EH (cell line): ENCODE results near the gene DOCK1.

Experiments
- DNase-seq: peaks from one replicate; pipeline ENCODE4 v3.0.0-alpha.2; 2015; ENCODE audit warnings: low read depth

The DOCK1 gene

DNA sequence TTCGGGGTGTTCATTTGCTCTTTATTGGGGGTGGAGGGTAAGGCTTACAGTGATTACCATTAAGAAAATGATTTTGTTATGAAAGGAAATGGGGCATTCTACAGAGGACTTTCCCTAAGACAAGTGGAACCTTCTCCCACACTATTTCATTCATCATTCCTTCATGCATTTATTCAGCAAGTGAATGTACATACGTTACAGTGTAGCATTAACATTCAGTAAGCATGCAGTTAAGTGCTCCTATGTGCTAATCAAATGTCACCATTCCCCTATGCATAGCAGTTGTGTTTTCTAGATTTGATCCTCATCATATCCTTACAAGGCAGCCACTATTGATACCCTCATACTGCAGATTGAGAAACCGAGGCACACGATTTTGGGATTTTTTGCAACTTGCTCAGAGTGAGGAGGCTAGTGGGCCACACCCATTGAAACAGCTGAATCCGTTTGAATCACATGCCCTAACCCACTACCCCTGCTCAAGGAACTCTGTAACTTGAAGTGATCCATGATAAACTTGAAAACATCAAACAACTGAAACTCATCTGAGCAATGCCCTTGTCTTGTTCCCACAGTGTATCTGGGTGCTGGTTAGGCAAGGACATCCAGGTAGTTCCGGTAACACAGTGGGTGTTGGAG lies 274.5 kb downstream of the DOCK1 start:
- DNase-seq: no peak

DNA sequence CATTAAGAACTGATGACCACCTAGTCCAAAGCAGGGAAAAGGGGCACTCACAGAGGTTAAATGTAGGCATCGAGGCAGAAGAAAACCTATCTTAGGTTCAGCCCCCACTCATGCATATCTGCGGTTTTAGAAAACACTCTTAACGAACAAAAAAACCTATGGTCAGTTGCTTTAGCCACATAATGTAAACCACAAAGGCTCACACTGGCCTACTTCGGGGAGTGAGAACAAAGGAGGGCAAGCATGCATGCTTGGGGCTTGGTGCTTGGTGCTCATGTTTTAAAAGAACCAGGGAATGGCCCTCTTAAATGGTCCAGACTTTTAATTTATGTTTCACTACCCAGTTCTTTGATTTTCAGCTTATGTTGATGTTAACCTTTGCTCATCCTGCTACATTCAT lies 276.9 kb downstream of the DOCK1 start:
- no peak for DNase-seq

DNA sequence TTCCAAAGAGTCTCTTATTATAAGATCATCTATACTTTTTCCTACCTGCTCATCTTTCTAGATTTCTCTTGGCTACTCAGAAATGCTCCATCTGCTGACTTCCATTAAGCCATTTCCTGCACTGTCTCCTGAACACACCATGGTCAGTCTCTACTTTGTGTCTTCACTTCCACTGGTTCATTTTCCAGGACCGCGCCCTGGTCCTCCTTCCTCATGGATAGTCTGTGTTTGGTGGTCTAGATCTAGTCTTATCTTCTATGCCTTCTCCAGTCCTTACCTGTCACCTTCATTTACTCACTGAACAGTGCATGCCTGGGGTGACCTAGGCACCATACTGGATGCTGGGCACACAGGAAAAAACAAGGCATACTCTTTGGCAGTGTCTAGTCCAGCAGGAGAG lies 279.4 kb downstream of the DOCK1 start:
- no peak for DNase-seq

DNA sequence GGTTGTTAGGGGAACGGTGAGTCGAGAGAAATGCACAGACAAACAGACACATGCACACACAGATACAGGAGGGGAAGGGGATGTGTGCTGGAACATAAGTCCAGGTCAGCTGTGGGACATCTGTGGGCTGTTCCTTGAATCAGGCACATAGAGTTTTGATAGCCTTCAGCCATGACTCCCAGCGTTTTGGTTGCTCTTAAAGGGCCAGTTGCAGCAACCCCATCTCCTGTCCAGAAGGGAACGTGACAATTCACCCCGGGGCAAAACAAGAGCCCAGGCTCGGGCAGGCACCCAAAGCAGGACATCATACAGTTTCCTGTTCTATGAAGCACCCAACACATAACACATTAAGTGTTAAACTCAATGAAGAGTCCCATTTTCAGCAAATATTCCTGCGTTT lies 281.6 kb downstream of the DOCK1 start:
- DNase-seq: peak; percentile 73

DNA sequence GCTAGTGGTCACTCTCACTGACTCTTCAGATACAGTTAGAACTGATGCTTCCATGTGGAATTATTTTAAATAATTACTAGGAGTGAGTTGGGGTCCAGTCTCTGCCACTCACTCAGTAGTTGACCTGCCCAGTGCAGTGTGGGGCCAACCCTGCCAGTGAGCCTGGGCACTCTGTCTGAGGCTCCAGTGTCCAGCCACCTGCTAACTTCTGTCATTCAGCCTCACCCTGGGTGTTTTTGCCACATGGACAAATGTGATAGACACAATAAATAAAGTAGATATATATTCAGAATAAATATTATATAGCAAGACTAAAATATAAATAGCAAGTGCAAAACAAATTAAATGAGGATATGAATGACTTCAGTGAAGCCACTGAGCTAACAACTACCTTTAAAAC lies 284.0 kb downstream of the DOCK1 start:
- no peak for DNase-seq

DNA sequence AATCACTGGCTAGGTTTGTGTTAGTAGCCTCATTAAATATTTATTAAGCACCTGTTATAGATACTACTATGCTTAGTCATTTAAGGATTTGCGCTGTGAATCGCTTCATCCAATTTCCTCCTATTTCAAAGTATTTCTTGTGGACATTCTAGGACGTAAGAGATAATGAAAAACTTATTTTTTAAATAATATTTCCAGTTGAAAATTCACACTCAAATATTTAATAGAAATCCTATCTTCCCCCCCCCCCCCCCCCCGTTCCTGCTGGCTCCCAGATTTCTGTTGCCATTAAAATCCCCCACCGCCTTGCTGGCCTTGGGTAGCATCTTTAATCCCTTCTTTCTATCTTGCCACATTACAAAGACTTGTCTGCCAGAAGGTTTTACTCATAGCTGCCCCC lies 285.2 kb downstream of the DOCK1 start:
- DNase-seq: no peak

DNA sequence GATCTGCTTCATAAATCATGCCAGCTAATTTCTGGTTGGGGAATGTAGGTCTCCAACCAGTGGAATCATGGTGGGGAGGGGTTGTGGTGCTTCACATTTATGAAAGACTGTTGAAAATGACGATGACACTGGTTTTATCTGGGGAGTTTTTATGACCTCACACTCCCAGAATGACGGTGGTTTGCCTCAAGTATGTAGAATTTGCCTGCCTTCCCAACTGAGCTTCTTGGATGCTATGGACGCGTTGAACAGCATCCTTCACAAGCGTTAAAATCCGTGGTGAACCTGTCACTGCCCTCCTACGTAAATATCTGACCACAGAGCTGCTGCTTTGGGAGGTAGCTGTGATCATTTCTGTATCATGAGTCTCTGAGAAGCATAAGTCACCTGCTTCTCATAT lies 287.9 kb downstream of the DOCK1 start:
- peak; percentile 32 for DNase-seq

DNA sequence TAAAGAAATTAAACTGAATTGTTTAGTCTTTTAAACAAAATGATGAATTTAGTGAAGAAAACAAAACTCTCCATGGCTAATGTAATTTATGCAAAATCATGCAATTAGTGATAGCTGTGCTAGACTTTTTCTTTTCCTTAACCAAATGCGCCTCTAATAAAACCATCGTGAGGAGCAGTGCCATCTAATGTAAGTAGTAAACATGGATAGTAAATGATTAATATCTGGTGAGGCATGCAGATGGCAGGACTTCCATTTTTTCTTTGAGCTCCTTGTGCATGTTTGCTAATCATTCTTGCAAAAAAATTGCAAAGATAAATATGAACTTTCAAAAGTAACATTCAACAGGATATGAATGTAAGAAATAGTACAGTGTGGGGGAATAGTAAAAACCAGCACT lies 288.9 kb downstream of the DOCK1 start:
- no peak for DNase-seq

DNA sequence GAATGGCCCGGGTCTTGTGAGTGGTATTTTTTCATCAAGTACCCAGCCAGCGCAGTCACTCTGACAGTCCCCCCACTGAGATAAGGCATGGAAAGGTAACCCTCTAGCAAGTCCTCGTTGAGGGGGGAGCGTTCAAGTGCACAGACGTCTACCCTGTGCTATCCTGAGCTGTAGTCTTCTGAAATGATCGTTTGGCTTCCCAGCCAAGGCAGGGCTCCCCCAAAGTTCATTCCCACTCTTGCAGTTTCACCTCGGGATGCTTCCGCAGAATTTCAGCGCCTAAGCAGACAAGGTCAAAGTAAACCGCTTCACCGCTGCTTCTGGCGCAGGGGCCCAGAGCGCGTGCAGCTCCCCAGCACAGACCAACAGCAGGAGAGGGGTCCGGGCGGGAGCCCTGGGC lies 289.4 kb downstream of the DOCK1 start:
- DNase-seq: no peak

DNA sequence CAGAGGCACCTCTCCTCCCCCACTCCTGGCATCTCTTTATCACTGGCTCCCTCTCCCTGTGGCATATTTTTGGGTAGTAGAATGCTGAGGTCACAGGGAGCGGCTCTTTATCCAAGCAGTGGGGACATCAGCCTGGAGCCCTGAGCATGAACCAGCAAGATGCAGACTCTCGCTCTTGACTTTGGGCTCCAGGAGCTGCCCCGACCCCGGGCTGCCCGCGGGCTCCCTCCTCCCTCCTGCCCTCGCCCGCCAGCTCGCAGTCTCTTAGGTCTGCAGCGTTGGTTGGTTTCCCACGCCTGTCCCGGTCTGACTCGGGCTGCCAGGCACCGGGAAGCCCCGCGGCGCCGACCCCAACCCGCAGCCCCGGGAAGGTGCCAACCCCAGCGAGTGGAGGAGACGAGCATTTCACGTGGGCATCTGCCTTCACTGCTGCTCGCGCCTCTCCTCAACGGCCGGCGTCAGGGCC lies 289.8 kb downstream of the DOCK1 start:
- DNase-seq: peak; percentile 41

DNA sequence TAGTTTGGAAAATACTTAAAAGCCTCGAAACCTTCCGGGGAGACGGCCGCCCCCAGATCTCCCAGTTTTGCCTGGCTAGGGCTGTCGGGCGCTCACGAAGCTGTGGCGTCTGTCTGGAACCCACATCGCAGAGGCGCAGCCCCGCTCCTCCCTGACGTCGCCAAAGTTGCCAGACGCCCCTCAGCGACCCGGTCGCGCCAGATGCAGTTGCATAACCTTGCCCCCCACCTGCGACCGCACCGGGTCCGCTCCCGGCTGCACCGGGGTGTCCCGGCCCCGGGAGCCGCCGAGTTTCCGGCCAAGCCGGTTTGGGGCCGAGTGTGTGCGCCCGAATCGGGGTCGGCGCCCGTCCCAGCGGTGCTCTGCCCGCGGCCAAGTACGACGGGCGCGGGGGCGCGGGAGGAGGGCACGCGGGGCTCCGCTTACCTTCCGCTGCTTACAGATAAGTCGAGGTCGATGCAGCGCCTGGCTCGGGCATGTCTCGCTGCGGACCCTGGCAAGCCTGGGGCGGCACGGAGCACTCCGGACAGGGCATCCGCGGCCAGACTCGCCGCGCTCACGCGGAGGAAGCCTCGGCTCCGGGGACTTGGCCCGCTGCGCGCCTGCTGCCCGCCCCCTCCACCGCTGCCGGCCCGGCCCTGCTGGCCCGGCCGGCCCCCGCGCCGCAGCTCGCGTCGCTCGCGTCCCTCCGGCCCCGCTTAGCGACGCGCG lies 290.5 kb downstream of the DOCK1 start:
- peak; percentile 6 for DNase-seq

DNA sequence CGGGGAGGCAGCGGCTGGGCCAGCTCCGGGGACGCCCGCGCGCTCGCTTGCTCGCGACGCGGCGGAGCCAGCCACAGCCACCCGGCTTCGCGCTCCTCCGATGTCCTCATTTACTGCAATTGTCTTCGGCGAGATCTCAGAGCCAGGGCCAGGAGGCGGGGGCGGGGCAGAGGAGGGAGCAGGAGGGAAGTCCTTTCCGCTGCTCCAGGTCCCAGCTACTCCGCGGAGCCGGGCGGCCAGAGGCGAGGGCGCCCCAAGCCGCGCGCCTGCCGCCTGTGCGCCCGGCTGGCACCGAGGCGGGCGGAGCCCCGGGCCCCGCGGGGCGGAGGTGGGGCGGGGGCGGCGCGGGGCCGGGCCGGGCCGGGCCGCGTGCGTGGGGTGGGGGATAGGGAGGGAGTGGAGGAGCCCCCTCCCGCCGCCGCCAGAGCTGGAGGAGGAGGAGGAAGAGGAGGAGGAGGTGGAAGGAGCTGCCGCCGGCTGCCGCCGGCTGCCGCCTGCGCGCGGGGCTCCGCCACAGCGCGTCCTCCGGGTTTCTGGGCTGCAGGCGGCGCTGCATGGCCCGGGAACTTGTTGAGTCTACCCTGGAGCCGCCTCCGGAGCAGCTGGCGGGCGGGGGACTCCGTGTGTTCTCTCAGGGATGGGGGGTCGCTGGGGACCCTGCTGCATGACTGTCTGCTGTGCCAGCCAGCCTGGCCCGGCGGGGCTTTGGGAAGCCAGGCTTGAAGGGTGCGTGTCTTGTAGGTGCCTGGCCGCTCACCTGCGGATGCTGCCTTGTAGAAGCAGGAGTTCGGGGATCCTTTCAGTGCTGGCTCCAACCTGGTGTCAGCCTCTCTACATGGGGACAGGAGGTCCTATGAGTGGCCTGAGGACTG lies 291.3 kb downstream of the DOCK1 start, which contains the start of gene INSYN2A:
TSS of gene INSYN2A (minus strand) at position 310 of the 872 bp plus-strand sequence. CDS start 20,196 bp downstream, outside the sequence.
- DNase-seq: peak; percentile 77

DNA sequence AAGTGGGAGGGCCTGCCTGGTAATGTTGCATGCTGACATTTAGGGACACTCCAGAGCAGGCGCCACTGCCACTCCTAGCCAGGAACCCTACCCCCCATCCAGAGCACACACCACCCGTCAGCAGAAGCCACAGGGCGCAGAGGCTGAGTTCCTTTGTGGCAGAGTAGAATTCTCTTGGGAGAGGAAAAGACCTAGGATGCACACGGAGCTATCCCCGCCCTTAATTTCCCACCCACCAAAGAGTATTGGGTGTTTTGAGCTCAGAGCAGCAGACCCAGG lies 291.9 kb downstream of the DOCK1 start:
- no peak for DNase-seq

DNA sequence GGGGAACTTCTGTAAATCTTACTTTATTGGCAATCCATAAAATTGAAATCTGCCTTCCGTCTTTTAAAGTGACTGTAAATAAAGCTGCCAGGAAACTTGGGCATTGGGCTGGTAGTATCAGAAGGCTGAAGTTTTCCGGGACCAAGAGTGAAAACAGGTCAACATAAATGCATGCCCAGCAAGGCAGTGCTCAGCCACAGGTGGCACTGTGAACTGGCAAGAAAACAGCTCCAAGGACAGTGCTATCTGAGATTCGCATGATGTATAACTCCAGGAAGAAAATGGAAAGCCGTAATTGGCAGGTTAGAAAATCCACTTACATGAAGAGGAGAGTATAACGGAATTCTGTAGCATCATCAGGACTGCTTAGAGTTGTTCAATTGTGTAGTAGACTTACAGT lies 293.1 kb downstream of the DOCK1 start:
- no peak for DNase-seq

DNA sequence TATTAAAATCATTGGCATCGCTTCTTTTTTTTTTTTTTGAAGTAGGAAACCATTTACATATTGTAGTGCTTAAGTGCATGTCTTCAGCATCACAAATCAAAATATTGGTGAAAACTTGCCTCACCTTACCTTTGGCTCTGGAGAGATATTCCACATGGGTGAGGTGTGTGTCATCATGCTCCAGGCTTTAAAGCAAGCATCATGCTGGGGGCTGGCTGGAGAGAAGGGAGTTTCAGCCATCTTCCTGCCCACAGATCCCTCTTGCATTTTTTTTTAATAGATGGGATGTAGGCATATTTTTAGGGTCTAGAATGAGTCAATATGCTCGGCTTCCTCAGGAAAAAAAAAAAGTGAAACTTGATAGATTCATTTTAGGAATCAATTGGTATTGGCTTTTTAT lies 293.5 kb downstream of the DOCK1 start:
- DNase-seq: peak; percentile 12

DNA sequence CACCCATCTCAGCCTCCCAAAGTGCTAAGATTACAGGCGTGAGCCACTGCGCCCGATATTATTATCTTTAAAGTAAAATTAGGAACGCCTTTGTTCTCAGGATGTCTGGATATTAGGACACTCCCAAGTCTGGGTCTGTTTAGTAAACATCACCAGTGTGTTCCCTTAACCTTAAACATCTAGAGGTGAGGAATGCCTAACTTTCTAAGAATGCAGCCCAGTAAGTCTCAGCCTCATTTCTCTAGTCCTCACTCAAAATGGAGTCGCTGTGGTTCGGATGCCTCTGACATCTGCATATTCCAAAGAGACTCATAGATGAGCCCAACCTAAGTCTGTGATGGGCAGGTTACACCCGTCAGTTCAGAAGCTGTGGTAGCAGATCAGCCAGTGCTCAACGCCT lies 295.4 kb downstream of the DOCK1 start:
- DNase-seq: no peak

DNA sequence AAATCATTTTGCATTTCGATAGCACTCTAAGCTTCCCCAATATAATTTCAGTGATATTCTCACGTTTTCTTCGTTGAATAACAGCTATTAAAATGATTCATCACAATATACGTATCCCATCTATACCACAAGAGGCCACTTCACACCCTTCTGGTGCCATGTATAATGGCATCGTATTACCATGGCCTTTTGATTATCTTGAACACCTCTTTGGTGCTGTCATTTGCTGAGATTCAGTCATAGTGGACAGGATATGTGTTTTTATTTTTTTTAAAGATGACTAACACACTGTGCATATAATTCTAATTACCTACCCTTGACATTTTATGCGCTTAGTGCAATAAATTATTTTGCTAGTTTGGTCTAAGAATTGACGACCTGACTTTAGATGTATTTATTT lies 297.8 kb downstream of the DOCK1 start:
- DNase-seq: no peak

DNA sequence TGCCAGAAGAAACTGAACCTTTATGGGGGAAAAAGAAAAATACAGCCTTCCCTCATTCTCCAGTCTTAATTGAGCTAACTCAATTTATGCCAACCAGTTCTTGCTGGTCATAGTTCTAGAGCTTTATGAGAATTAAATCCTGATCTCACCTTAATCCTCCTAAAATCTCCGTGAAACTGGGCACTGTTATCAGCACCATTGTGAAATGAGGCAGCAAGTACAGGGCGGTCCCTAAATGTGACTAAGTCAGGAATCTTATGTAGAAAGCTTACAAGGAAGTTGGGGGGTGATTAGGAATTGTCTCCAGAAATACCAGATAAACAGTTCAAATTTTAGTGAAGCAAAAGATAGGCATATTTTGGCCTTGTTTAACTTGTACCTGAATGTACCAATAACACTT lies 301.9 kb downstream of the DOCK1 start:
- no peak for DNase-seq

DNA sequence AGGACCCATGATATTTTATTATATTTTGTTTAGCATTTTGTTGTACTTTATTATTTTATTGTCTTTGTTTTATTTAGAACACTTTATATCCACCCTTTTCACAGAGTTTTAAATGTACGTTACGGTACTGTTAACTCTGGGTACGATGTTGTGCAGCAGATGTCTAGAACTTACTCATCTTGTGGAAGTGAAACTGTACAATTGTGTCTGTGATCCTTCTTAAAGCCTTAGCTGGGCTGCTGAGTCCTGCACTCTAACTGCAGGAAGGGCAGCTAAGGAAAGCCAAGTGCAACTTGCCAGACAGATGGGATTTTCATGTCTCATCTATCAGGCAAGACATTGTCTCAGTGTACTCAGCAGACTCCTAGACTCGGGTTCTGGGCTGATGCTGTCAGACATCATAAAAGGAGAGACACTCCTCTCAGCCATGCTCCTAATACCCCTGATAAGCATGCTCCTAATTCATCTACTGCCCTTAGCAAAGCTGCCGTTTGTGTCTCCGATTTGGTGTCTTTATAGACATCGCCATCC lies 305.8 kb downstream of the DOCK1 start:
- no peak for DNase-seq

DNA sequence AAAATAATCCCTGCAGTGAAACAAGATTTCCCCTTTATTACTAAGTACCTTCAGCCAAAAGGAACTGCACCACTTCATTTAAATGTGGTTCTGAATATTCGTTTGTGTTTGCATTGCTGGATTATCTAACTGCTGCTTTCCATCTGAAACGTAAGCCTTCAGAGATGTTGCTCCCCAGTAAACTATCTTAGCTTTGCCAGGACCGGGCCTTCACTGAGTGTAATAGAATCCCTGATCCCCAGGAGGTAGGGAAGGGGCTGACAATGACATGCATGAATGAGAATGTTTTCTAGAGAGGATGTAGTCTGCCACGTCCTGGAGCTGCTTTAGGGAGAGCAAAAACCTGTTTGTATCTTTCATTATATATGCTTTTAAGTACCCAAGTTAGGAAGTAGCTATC lies 310.6 kb downstream of the DOCK1 start:
- DNase-seq: no peak

DNA sequence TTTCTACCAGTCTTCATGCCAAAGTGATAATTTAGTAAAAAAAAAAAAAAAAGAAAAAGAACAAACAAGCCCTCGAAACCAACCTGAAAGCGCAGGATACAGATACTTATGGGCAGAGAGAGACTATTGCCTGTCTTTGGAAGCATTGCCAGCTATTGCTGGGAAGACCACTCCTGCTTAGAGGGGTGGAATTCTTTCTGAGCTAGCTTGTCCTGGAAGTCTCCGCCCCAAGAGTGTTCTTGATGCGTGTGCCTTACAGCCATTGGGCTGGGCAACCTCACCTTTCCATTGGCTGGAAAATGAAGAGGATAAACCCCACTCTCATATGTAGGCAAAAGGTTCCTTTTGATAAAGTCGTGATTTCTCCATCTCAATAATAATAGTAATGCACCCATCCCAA lies 311.0 kb downstream of the DOCK1 start:
- DNase-seq: no peak

DNA sequence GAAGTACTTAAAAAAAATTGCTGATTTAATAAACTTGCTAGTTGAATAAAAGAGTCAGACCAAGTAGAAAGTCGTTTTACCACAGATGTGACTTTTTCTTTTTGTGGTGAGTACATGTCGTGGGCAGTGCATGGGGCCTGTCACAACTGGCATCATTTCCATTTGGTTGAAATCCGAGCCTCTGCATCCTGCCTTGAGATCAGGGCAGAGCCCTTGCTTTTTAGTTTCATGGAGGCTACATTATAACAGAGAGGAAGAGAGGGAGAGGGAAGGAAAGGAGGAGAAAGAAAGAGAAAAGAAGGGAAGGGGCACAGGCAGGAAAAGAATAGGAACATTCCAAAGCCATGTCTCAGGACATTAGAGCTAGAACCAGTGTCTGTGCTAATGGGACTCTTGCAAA lies 311.6 kb downstream of the DOCK1 start:
- DNase-seq: peak; percentile 43

DNA sequence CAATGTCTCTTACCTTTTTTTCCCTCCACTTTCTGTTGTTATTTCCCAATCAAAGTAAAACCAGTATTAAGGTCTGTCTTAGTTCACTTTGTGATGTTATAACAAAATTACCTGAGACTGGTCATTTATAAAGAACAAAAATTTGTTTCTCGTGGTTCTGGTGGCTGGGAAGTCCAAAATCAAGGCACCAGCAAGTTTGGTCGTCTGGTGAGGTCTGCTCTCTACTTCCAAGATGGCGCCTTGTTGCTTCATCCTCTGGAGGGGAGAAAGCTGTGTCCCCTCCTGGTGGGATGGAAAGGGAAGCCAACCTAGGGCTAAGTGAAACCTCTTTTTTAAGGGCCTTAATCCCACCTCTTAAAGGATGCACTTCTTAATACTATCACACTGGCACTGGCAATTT lies 313.4 kb downstream of the DOCK1 start:
- no peak for DNase-seq
